BLaER1 (cell line): ENCODE results near the gene PDE7B.
"Not testable (repeated sequence)": the region's sequence is repeated elsewhere in the genome, so short reads cannot be mapped to it uniquely, and the experiment has no call there.

Experiments
- H3K27ac ChIP-seq: shearing (Covaris generic); formaldehyde crosslinking; 2 replicates; pipeline ENCODE4 v1.8.1; 2022
- H3K27me3 ChIP-seq: shearing (Covaris generic); formaldehyde crosslinking; 2 replicates; pipeline ENCODE4 v1.8.1; 2022
- H3K36me3 ChIP-seq: shearing (Covaris generic); formaldehyde crosslinking; 2 replicates; pipeline ENCODE4 v1.8.1; 2022
- H3K4me1 ChIP-seq: shearing (Covaris generic); formaldehyde crosslinking; 2 replicates; pipeline ENCODE4 v1.8.1; 2022
- H3K4me2 ChIP-seq: shearing (Covaris generic); formaldehyde crosslinking; 2 replicates; pipeline ENCODE4 v1.8.1; 2022
- H3K4me3 ChIP-seq: shearing (Covaris generic); formaldehyde crosslinking; 2 replicates; pipeline ENCODE4 v1.8.1; 2022
- H3K9ac ChIP-seq: shearing (Covaris generic); formaldehyde crosslinking; 2 replicates; pipeline ENCODE4 v1.8.1; 2022
- H3K9me3 ChIP-seq: shearing (Covaris generic); formaldehyde crosslinking; 2 replicates; pipeline ENCODE4 v1.8.1; 2022
- H4K20me1 ChIP-seq: shearing (Covaris generic); formaldehyde crosslinking; 2 replicates; pipeline ENCODE4 v1.8.1; 2022
- Cebpa-rat ChIP-seq: shearing (Covaris generic); IDR thresholded peaks from 2 replicates; pipeline ENCODE4 v1.8.1; 2022

Gene PDE7B

GRCh38 chr6:136123468-136123867 lies 272.0 kb downstream of the PDE7B start:
- H4K20me1 ChIP-seq, result no peaks in the 10 kb centered on the region
- H3K4me3 ChIP-seq, result no peak overlapping the region
- H3K4me1 ChIP-seq, result no peaks in the 10 kb centered on the region
- H3K9ac ChIP-seq, result no peak overlapping the region
- no peak overlapping the region for H3K4me2 ChIP-seq
- TF ChIP-seq Cebpa-rat, result no peak
- H3K9me3 ChIP-seq, result no peaks in the 10 kb centered on the region
- H3K27me3 ChIP-seq, result no peaks in the 10 kb centered on the region
- no peaks in the 10 kb centered on the region for H3K36me3 ChIP-seq
- H3K27ac ChIP-seq, result no peak overlapping the region

GRCh38 chr6:136125585-136125984 lies 274.1 kb downstream of the PDE7B start:
- TF ChIP-seq Cebpa-rat, result no peak
- no peaks in the 10 kb centered on the region for H3K36me3 ChIP-seq
- no peaks in the 10 kb centered on the region for H3K4me1 ChIP-seq
- no peak overlapping the region for H3K9ac ChIP-seq
- H3K27ac ChIP-seq, result no peak overlapping the region
- H3K4me2 ChIP-seq, result no peak overlapping the region
- H3K27me3 ChIP-seq, result no peaks in the 10 kb centered on the region
- H3K4me3 ChIP-seq, result no peak overlapping the region
- H4K20me1 ChIP-seq, result no peaks in the 10 kb centered on the region
- 0 out of 2 replicates have a peak, but pooled peaks cover 4% of the 10 kb centered on the region for H3K9me3 ChIP-seq

- Histone ChIP-seq H3K36me3 (no peaks in the 10 kb centered on the region), H3K27me3 (no peaks in the 10 kb centered on the region), H3K9ac (no peak overlapping the region), H3K27ac (no peak overlapping the region), H3K4me1 (no peaks in the 10 kb centered on the region), H3K4me2 (no peak overlapping the region), H3K9me3 (0 out of 2 replicates have a peak, but pooled peaks cover 6% of the 10 kb centered on the region), H4K20me1 (no peaks in the 10 kb centered on the region), H3K4me3 (no peak overlapping the region)
- no peak for TF ChIP-seq Cebpa-rat
These were observed 276.4 kb downstream of the PDE7B start for GRCh38 chr6:136127873-136128272.

- no peaks in the 10 kb centered on the region for H4K20me1 ChIP-seq
- H3K4me2 ChIP-seq, result no peak overlapping the region
- TF ChIP-seq Cebpa-rat, result no peak
- no peaks in the 10 kb centered on the region for H3K36me3 ChIP-seq
- H3K9me3 ChIP-seq, result 0 out of 2 replicates have a peak, but pooled peaks cover 6% of the 10 kb centered on the region
- no peaks in the 10 kb centered on the region for H3K27me3 ChIP-seq
- no peaks in the 10 kb centered on the region for H3K4me1 ChIP-seq
- H3K27ac ChIP-seq, result no peak overlapping the region
- no peak overlapping the region for H3K9ac ChIP-seq
- H3K4me3 ChIP-seq, result no peak overlapping the region
These were observed 277.9 kb downstream of the PDE7B start for GRCh38 chr6:136129365-136129764.

- no peaks in the 10 kb centered on the region for H3K36me3 ChIP-seq
- H3K9ac ChIP-seq, result no peak overlapping the region
- H3K4me1 ChIP-seq, result no peaks in the 10 kb centered on the region
- TF ChIP-seq Cebpa-rat, result no peak
- 0 out of 2 replicates have a peak, but pooled peaks cover 6% of the 10 kb centered on the region for H3K9me3 ChIP-seq
- no peaks in the 10 kb centered on the region for H3K27me3 ChIP-seq
- no peak overlapping the region for H3K4me3 ChIP-seq
- no peak overlapping the region for H3K27ac ChIP-seq
- H3K4me2 ChIP-seq, result no peak overlapping the region
- H4K20me1 ChIP-seq, result no peaks in the 10 kb centered on the region
These were observed 282.8 kb downstream of the PDE7B start for GRCh38 chr6:136134268-136134667.

- no peaks in the 10 kb centered on the region for H3K4me1 ChIP-seq
- no peak overlapping the region for H3K27ac ChIP-seq
- 0 out of 2 replicates have a peak, but pooled peaks cover 6% of the 10 kb centered on the region for H3K9me3 ChIP-seq
- H3K27me3 ChIP-seq, result no peaks in the 10 kb centered on the region
- no peak for TF ChIP-seq Cebpa-rat
- no peaks in the 10 kb centered on the region for H3K36me3 ChIP-seq
- no peak overlapping the region for H3K4me2 ChIP-seq
- H3K9ac ChIP-seq, result no peak overlapping the region
- no peak overlapping the region for H3K4me3 ChIP-seq
- no peaks in the 10 kb centered on the region for H4K20me1 ChIP-seq
These were observed 283.2 kb downstream of the PDE7B start for GRCh38 chr6:136134751-136135150.

- H3K36me3 ChIP-seq, result no peaks in the 10 kb centered on the region
- no peaks in the 10 kb centered on the region for H3K27me3 ChIP-seq
- no peak overlapping the region for H3K4me2 ChIP-seq
- H3K9ac ChIP-seq, result no peak overlapping the region
- H3K27ac ChIP-seq, result no peak overlapping the region
- no peak overlapping the region for H3K4me3 ChIP-seq
- TF ChIP-seq Cebpa-rat, result no peak
- H4K20me1 ChIP-seq, result no peaks in the 10 kb centered on the region
- H3K4me1 ChIP-seq, result no peaks in the 10 kb centered on the region
- no peaks in the 10 kb centered on the region for H3K9me3 ChIP-seq
These were observed 284.8 kb downstream of the PDE7B start for GRCh38 chr6:136136274-136136673.

GRCh38 chr6:136137008-136137692 lies 285.6 kb downstream of the PDE7B start:
- H4K20me1 ChIP-seq, result no peaks in the 10 kb centered on the region
- H3K27me3 ChIP-seq, result no peaks in the 10 kb centered on the region
- H3K4me3 ChIP-seq, result no peak overlapping the region
- no peak for TF ChIP-seq Cebpa-rat
- H3K36me3 ChIP-seq, result no peaks in the 10 kb centered on the region
- H3K4me2 ChIP-seq, result no peak overlapping the region
- H3K4me1 ChIP-seq, result no peaks in the 10 kb centered on the region
- H3K27ac ChIP-seq, result no peak overlapping the region
- H3K9me3 ChIP-seq, result no peaks in the 10 kb centered on the region
- no peak overlapping the region for H3K9ac ChIP-seq

- Histone ChIP-seq H3K36me3 (no peaks in the 10 kb centered on the region), H3K4me2 (no peak overlapping the region), H3K9me3 (no peaks in the 10 kb centered on the region), H3K4me3 (no peak overlapping the region), H3K27ac (no peak overlapping the region), H4K20me1 (no peaks in the 10 kb centered on the region), H3K4me1 (no peaks in the 10 kb centered on the region), H3K27me3 (no peaks in the 10 kb centered on the region), H3K9ac (no peak overlapping the region)
- TF ChIP-seq Cebpa-rat, result no peak
These were observed 286.4 kb downstream of the PDE7B start for GRCh38 chr6:136137739-136138402.

- H3K27me3 ChIP-seq, H3K27ac ChIP-seq, H3K36me3 ChIP-seq, H3K9ac ChIP-seq, H3K9me3 ChIP-seq, H3K4me3 ChIP-seq, H3K4me1 ChIP-seq, H3K4me2 ChIP-seq, H4K20me1 ChIP-seq: not testable (repeated sequence)
These were observed 287.6 kb downstream of the PDE7B start for GRCh38 chr6:136139111-136139510.
